ENCODE results near the gene SCN3B. TPM values are rescaled to one million over a fixed set of nuclear protein-coding genes. Genes with fewer than 3 reads are reported as not detected.

SCN3B gene
- total RNA-seq, 1 experiment from 2014 or later, result 0.77 TPM

DNA sequence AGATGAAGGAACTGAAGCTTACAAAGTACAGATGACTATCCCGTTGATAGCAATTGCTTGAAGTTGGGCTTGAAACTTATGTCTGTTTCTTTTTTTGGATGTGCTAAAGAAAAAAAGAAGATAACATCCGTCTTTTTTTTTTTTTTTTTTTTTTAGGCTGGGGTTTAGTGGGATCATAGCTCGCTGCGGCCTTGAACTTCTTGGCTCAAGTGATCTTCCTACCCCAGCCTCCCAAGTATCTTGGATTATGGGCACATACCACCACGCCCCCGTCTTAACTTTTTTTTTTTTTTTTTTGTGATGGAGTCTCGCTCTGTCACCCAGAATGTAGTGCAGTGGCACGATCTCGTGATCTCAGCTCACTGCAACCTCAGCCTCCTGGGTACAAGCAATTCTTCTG is 40.8 kb upstream of the SCN3B start:
- Histone ChIP-seq H3K27me3 (ENCODE audit: insufficient read depth, low read length) (no peaks in the 10 kb centered on the region), H2BK5ac (ENCODE audit: insufficient read length, low read length) (no peak overlapping the region), H3K18ac (ENCODE audit: insufficient read length, low read depth, low read length) (no peak overlapping the region), H4K91ac (ENCODE audit: insufficient read length, low read depth, low read length) (no peak overlapping the region), H3K9ac (ENCODE audit: extremely low read depth, insufficient read length, low read length) (no peak overlapping the region), H3K4ac (ENCODE audit: low read depth, low read length) (no peak overlapping the region), H3K79me1 (ENCODE audit: insufficient read depth, low read depth, low read length, poor library complexity, severe bottlenecking) (no peaks in the 10 kb centered on the region), H2AFZ (ENCODE audit: low read length) (no peak overlapping the region), H4K8ac (replicated peaks; ENCODE audit: insufficient read length, low read depth, low read length) (no peak overlapping the region), H3K23me2 (ENCODE audit: insufficient read length, low read depth, low read length, poor library complexity, severe bottlenecking) (no peaks in the 10 kb centered on the region), H4K20me1 (ENCODE audit: control insufficient read depth, insufficient read depth, insufficient read length) (no peaks in the 10 kb centered on the region), H2BK15ac (ENCODE audit: low read depth, low read length) (no peak overlapping the region), H2BK20ac (ENCODE audit: low read depth, low read length, poor library complexity, severe bottlenecking) (no peak overlapping the region), H2AK5ac (ENCODE audit: insufficient read length, low read length) (no peak overlapping the region), H3K56ac (ENCODE audit: insufficient read length, low read depth, low read length) (no peak overlapping the region), H3K14ac (ENCODE audit: insufficient read depth, low read length) (no peak overlapping the region), H3T11ph (ENCODE audit: low read length) (no peak overlapping the region), H4K5ac (ENCODE audit: insufficient read length, low read depth, low read length) (no peak overlapping the region), H3K4me2 (ENCODE audit: insufficient read depth, insufficient read length, low read length) (no peak overlapping the region), H2BK12ac (ENCODE audit: insufficient read length, low read depth, low read length) (no peak overlapping the region), H3K23ac (ENCODE audit: insufficient read length, low read depth, low read length) (no peak overlapping the region), H2BK120ac (ENCODE audit: low read depth, low read length, poor library complexity, severe bottlenecking) (no peak overlapping the region), H3K79me2 (ENCODE audit: insufficient read depth, low read length) (no peaks in the 10 kb centered on the region), H3K4me1 (ENCODE audit: insufficient read depth, low read length) (no peaks in the 10 kb centered on the region), H3K27ac (ENCODE audit: insufficient read length, low read depth, low read length) (no peak overlapping the region), H3K9me3 (ENCODE audit: control insufficient read depth, low read depth, low read length) (no peaks in the 10 kb centered on the region)
- Mint-ChIP-seq H3K27me3 (ENCODE audit: low read depth) (peaks cover 8% of the 10 kb centered on the region; the same call in 1 of the 2 replicates), H3K4me3 (no peak overlapping the region), H3K4me1 (0 out of 4 replicates have a peak, but pooled peaks cover 0 to 2% of the 10 kb centered on the region in 2 experiments), H3K9me3 (no peaks in the 10 kb centered on the region), H3K27ac (no peak overlapping the region), H3K36me3 (ENCODE audit: insufficient read depth in 1 of 3, low read depth in 3 of 3) (no peaks in the 10 kb centered on the region)
- DNase-seq, result no peak
- TF ChIP-seq, protein P1, sequence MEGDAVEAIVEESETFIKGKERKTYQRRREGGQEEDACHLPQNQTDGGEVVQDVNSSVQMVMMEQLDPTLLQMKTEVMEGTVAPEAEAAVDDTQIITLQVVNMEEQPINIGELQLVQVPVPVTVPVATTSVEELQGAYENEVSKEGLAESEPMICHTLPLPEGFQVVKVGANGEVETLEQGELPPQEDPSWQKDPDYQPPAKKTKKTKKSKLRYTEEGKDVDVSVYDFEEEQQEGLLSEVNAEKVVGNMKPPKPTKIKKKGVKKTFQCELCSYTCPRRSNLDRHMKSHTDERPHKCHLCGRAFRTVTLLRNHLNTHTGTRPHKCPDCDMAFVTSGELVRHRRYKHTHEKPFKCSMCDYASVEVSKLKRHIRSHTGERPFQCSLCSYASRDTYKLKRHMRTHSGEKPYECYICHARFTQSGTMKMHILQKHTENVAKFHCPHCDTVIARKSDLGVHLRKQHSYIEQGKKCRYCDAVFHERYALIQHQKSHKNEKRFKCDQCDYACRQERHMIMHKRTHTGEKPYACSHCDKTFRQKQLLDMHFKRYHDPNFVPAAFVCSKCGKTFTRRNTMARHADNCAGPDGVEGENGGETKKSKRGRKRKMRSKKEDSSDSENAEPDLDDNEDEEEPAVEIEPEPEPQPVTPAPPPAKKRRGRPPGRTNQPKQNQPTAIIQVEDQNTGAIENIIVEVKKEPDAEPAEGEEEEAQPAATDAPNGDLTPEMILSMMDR (conservative IDR thresholded peaks at IDR 0.05), result no peak
- WGBS (ENCODE audit: extremely low coverage, insufficient read length, low lambda C conversion rate), result no CpG with 5 or more reads among the region's 9 CpGs

All from H9 (cell line).